ENCODE data around the gene ERO1A.
A peak's percentile ranks its signal among the peaks of the same experiment; 100 is the strongest.
"Not testable (repeated sequence)": the region's sequence is repeated elsewhere in the genome, so short reads cannot be mapped to it uniquely, and the experiment has no call there.

ERO1A gene, protein sequence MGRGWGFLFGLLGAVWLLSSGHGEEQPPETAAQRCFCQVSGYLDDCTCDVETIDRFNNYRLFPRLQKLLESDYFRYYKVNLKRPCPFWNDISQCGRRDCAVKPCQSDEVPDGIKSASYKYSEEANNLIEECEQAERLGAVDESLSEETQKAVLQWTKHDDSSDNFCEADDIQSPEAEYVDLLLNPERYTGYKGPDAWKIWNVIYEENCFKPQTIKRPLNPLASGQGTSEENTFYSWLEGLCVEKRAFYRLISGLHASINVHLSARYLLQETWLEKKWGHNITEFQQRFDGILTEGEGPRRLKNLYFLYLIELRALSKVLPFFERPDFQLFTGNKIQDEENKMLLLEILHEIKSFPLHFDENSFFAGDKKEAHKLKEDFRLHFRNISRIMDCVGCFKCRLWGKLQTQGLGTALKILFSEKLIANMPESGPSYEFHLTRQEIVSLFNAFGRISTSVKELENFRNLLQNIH

DNA sequence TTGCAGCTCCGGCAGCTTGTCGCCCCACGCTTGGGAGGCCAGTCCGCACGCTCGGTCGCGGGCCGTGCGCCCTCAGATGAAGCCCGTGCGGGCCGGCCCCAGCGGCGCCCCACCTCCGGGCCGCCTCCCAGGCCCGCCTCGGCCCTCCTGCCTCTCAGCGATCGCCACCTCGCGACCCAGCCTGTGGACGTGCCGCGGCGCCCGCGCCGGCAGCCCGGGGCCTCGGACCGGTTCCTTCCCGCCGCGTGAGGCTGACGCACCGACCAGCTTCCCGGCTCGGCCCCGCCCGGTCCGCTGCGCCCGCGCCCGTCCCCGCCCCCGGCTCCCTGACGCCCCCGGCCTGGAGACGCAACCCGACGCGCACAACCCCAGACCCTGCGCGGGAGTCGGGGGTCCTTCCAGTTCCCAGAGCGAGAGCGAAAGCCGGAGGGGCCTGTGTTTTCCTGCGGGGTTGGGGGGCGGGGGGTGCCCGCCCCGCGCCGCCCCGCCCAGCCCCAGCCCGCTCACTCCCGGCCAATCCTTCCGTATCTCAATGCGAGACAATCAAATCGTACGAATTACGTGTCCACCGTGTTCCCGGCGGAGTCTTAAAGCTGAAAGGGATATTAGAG lies at the start of gene ERO1A:
Gene ERO1A (minus strand): TSS at position 78 of the 611 bp plus-strand sequence. CDS start 77 bp downstream, at position 1.
- Histone ChIP-seq H3K36me3 (ENCODE audit: insufficient read depth, low read length) (no peaks in the 10 kb centered on the region), H3K9ac (ENCODE audit: low read depth, low read length) (peak within 1 kb of the TSS; percentile 68), H3K4me1 (ENCODE audit: insufficient read depth, low read length) (peaks cover 4% of the 10 kb centered on the region), H3K9me3 (ENCODE audit: control insufficient read depth, insufficient read depth, low read length) (no peaks in the 10 kb centered on the region)

DNA sequence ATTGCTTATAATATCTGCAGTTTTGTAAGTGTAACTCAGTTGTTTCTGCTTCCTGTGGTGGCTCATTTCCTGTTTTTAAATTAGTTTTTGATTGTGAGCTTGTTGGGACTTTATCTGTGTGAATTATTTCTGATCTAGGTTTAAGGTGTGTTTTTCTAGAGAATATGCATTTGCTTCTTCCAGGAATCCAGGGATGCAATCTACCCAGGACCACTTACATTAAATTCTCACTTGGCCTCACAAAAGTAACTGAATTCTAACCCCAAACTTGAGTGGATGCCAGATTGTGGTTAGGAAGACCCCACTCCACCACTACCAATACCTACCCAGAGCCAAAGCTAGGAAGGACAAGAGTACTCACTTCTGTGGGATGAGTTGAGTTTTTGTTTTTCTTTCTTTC lies 46.5 kb upstream of the ERO1A start:
- no peaks in the 10 kb centered on the region for H3K9me3 ChIP-seq (ENCODE audit: control insufficient read depth, insufficient read depth, low read length)
- H3K9ac ChIP-seq (ENCODE audit: low read depth, low read length): no peak overlapping the region
- no peaks in the 10 kb centered on the region for H3K36me3 ChIP-seq (ENCODE audit: insufficient read depth, low read length)
- H3K4me1 ChIP-seq (ENCODE audit: insufficient read depth, low read length): peaks cover 3% of the 10 kb centered on the region; the same call in 1 of the 2 replicates

DNA sequence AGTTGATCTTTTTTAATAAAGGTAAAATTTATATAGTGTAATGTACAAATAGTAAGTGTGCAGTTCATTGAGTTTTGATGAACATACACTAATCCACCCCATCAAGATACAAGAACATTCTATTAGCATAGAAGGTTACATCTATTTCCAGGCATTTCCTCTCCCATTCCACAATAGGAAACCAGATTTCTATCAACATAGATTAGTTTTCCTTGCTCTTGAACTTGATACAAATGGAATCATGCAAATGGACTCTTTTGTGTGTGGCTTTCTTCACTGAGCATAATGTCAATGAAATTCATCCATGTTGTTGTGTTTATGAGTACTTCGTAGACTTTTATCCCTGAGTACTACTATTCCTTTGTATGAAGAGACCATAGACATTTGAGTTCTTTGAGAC lies 45.4 kb upstream of the ERO1A start:
- no peaks in the 10 kb centered on the region for H3K36me3 ChIP-seq (ENCODE audit: insufficient read depth, low read length)
- H3K4me1 ChIP-seq (ENCODE audit: insufficient read depth, low read length): peaks cover 3% of the 10 kb centered on the region; the same call in 1 of the 2 replicates
- no peak overlapping the region for H3K9ac ChIP-seq (ENCODE audit: low read depth, low read length)
- H3K9me3 ChIP-seq (ENCODE audit: control insufficient read depth, insufficient read depth, low read length): no peaks in the 10 kb centered on the region

DNA sequence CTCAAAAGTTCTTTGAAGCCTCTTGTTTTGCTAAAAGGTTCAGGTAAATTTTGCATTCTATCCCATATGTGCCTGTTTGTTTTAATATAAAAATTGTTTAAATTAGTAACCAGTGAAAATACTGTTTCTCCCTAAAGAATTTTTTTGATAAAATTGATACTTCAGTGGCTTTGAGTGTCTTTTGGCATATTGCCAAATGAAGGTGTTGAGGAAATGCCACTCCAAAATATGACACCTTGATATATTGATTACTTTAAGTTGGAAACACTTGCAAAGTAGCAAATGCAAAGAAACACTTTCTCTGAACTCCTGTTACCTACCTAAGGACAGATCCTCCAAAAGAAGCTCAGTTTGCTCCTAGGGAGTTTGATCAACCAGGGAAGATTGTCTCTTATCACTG lies 43.1 kb upstream of the ERO1A start:
- H3K36me3 ChIP-seq (ENCODE audit: insufficient read depth, low read length): no peaks in the 10 kb centered on the region

DNA sequence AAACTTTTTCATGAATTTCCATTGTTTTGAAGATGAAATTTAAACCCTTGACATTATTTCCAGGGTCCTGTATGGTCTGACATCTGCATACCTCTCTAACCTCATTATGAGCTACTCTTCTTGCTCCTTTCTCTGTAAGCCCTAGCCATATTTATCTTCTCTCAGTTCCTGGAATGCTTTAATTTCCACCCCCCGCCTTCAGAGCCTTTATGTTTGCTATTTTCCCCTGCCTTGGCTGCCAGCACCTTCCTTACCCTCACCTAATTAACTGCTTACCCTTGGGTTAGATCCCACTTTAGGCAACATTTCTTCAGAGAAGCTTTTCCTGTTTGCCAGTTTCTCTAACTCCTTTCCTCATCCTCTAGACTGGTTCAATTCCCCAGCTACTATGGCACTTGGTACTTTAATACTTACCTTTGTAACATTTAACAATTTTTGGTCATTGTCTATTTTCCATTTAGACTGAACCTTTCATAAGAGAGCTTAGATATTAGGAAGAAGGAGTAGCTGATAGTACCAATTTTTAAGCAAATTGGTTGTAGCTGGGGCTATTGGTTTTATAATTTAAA lies 40.6 kb upstream of the ERO1A start:
- Histone ChIP-seq H3K9ac (ENCODE audit: low read depth, low read length) (no peak overlapping the region), H3K9me3 (ENCODE audit: control insufficient read depth, insufficient read depth, low read length) (no peaks in the 10 kb centered on the region), H3K36me3 (ENCODE audit: insufficient read depth, low read length) (no peaks in the 10 kb centered on the region), H3K4me1 (ENCODE audit: insufficient read depth, low read length) (peaks cover 7% of the 10 kb centered on the region; the same call in 1 of the 2 replicates)

More for the DNA sequence above, 43.1 kb upstream of the ERO1A start:
- peaks cover 4% of the 10 kb centered on the region; the same call in 1 of the 2 replicates for H3K4me1 ChIP-seq (ENCODE audit: insufficient read depth, low read length)
- no peaks in the 10 kb centered on the region for H3K9me3 ChIP-seq (ENCODE audit: control insufficient read depth, insufficient read depth, low read length)
- no peak overlapping the region for H3K9ac ChIP-seq (ENCODE audit: low read depth, low read length)

DNA sequence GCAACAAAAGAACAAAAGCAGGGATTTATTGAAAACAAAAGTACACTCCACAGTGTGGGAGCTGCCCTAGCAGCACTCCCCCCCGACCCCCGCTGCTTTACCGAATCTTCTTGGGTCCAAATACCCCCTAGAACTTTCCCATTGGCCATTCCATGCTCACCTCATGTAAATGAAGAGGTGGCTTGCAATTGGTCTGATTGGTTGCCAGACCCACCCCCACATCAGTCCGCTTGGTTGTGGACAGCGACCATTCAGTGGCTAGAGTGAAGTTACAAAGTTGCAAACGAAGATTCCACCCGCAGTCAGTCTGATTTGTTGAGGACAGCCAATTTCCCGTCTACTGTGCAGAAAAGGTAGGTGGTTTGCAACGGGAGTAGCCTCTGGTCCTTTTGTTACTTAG lies 38.5 kb upstream of the ERO1A start:
- Histone ChIP-seq H3K9ac (ENCODE audit: low read depth, low read length) (peak overlapping the region; percentile 23; the same call in 1 of the 2 replicates), H3K9me3 (ENCODE audit: control insufficient read depth, insufficient read depth, low read length) (no peaks in the 10 kb centered on the region), H3K36me3 (ENCODE audit: insufficient read depth, low read length) (no peaks in the 10 kb centered on the region), H3K4me1 (ENCODE audit: insufficient read depth, low read length) (0 out of 2 replicates have a peak, but pooled peaks cover 4% of the 10 kb centered on the region)

DNA sequence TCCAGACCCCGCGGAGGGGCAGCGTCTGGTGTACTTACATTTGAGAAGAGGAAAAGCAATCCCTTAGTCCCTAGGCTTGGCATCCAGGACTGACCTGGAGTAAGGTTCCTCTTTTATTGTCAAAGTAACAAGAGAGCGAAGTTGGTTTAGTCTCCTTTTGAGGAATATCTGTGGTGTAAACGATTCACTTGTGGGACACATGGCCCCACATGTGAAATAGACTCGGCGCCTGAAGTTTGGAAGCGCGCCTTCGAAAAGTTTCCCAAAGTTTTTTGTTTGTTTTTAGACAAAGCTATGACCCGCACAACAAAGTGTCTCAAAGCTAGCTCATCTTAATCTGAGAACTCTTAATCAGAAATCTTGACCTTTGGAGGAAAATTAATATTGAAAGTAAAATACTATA lies 35.4 kb upstream of the ERO1A start:
- H3K9ac ChIP-seq (ENCODE audit: low read depth, low read length): peak overlapping the region; percentile 79
- no peaks in the 10 kb centered on the region for H3K36me3 ChIP-seq (ENCODE audit: insufficient read depth, low read length)
- 0 out of 2 replicates have a peak, but pooled peaks cover 4% of the 10 kb centered on the region for H3K4me1 ChIP-seq (ENCODE audit: insufficient read depth, low read length)
- H3K9me3 ChIP-seq (ENCODE audit: control insufficient read depth, insufficient read depth, low read length): no peaks in the 10 kb centered on the region

DNA sequence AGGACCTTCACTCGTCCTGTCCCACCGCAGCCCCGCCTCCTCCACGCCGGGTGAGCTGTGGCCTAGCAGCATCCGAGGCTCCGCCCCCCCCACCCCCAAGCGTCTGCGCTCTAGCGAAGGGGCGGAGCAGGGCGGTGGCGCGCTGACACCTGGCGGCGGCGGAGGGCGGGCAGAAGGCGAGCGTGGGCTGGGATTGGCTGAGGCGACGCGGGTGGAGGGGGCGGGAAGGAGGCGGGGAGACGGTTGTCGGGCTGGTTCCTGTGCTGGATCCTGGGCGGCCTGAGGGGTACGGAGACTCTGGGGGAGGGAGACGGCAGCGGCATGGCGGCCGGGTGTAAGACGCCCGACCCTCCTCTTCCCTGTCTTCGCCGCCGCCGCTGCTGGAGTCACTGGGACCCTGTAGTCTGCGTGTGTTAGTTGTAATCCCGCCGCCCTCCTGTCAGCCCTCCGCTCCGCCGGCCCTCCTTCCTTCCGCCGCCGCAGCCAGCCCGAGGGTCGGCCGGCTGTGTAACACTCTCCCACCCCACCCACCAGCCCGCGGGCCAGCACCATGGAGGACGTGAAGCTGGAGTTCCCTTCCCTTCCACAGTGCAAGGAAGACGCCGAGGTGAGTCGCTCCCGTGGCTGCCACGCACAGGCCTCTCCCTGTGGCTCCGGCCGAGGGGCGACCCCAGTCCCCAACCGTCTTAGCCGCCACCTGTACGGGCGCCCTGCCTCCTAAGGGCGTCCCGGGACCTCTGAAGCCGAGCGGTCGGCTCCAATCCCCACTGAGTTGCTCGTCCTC lies 34.8 kb upstream of the ERO1A start, which contains the start of gene STYX:
Gene STYX (plus strand): TSS at position 242 of the 784 bp plus-strand sequence. CDS start 309 bp downstream, at position 551.
- H3K9me3 ChIP-seq (ENCODE audit: control insufficient read depth, insufficient read depth, low read length): no peaks in the 10 kb centered on the region
- H3K9ac ChIP-seq (ENCODE audit: low read depth, low read length): peak within 1 kb of the TSS; percentile 79
- no peaks in the 10 kb centered on the region for H3K36me3 ChIP-seq (ENCODE audit: insufficient read depth, low read length)
- 0 out of 2 replicates have a peak, but pooled peaks cover 4% of the 10 kb centered on the region for H3K4me1 ChIP-seq (ENCODE audit: insufficient read depth, low read length)

DNA sequence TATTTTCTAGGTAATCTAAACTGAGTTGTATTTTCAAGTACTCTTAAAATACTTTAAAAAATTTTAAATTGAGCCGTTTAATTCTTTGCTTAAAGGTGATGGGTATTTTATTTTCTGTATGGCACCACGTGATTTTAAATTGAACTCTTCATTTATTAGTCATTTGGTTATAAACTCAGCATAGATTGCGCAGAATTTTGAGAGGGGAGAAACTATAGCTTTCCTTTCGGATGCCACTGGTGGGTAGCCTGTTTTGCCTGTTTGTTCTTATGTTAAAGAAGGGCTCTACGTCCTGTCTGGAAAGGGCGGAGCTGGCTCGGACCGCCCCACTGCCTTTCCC lies 34.2 kb upstream of the ERO1A start:
- Histone ChIP-seq H3K36me3 (ENCODE audit: insufficient read depth, low read length) (no peaks in the 10 kb centered on the region), H3K4me1 (ENCODE audit: insufficient read depth, low read length) (0 out of 2 replicates have a peak, but pooled peaks cover 4% of the 10 kb centered on the region), H3K9ac (ENCODE audit: low read depth, low read length) (peak overlapping the region; percentile 35; the same call in 1 of the 2 replicates), H3K9me3 (ENCODE audit: control insufficient read depth, insufficient read depth, low read length) (no peaks in the 10 kb centered on the region)

DNA sequence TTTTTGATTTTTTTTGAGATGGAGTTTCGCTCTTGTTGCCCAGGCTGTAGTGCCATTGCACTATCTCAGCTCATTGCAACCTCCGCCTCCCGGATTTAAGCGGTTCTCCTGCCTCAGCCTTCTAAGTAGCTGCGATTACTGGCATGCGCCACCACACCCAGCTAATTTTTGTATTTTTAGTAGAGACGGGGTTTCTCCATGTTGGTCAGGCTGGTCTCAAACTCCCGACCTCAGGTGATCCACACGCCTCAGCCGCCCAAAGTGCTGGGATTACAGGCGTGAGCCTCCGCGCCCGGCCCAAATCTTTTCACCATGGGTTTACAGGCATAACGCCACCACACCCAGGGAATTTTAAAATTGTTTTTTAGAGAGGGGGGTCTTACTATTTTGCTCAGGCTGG lies 33.7 kb upstream of the ERO1A start:
- not testable (repeated sequence) for H3K9me3 ChIP-seq (ENCODE audit: control insufficient read depth, insufficient read depth, low read length); H3K9ac ChIP-seq (ENCODE audit: low read depth, low read length); H3K36me3 ChIP-seq (ENCODE audit: insufficient read depth, low read length); H3K4me1 ChIP-seq (ENCODE audit: insufficient read depth, low read length)

DNA sequence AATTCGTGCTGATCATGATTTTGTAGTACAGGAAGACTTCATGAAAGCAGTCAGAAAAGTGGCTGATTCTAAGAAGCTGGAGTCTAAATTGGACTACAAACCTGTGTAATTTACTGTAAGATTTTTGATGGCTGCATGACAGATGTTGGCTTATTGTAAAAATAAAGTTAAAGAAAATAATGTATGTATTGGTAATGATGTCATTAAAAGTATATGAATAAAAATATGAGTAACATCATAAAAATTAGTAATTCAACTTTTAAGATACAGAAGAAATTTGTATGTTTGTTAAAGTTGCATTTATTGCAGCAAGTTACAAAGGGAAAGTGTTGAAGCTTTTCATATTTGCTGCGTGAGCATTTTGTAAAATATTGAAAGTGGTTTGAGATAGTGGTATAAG lies 32.2 kb upstream of the ERO1A start:
- not testable (repeated sequence) for H3K9me3 ChIP-seq (ENCODE audit: control insufficient read depth, insufficient read depth, low read length); H3K4me1 ChIP-seq (ENCODE audit: insufficient read depth, low read length); H3K9ac ChIP-seq (ENCODE audit: low read depth, low read length)
- H3K36me3 ChIP-seq (ENCODE audit: insufficient read depth, low read length): peaks cover 15% of the 10 kb centered on the region

DNA sequence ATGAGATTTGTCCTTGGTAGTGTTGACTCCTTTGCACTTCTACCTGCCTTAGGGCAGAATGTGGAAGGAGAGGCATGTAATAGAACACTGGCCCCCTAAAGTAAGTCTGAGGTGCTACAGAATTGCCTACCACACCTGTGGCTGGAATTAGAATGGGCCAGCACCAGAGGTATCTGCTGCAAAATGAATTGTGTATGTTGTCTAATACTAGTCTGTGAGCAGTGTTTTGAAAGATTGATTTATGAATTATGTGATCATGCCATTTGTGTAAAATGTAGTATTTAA lies 28.9 kb upstream of the ERO1A start:
- H3K9ac ChIP-seq (ENCODE audit: low read depth, low read length): no peak overlapping the region
- H3K36me3 ChIP-seq (ENCODE audit: insufficient read depth, low read length): peaks cover 18% of the 10 kb centered on the region
- no peaks in the 10 kb centered on the region for H3K4me1 ChIP-seq (ENCODE audit: insufficient read depth, low read length)
- H3K9me3 ChIP-seq (ENCODE audit: control insufficient read depth, insufficient read depth, low read length): no peaks in the 10 kb centered on the region

DNA sequence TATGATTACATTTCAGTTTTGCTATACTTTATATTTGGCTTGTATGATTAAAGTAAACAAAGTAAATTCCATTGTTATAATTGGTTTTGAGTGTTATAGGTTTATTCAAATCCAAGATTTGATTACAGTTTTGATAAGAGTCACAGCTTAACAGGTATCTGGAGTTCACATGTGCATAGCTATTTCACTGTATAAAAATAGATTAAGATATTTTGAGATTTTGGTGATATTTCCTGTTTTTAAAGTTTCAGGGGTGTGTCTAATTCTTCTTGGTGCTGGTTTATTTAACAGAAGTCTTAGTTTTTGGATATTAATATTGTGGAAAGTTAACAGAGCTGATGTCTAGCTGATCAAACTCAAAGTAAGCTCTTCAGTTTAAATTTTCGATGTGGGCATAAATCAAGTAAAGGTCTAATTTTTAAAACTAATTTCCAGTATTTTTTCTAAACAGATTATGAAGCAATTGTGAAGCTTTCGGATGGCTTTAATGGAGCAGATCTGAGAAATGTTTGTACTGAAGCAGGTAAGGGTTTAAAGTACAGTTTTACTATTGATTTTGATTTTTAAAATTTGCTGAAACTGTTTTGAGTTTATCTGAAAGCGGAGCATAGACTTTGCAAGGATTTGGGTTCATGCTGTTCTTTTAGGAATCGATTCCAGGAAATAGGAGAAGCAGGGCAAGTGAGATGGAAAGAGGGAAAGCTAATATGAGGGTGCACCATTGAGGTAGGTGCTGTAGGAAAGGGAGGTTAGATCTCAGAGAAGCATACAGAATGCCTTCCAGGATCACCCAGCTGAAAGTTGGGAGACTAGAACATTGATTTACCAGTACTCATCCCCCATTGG lies 28.4 kb upstream of the ERO1A start:
- H3K9ac ChIP-seq (ENCODE audit: low read depth, low read length): no peak overlapping the region

More for the DNA sequence above, 28.4 kb upstream of the ERO1A start:
- no peaks in the 10 kb centered on the region for H3K4me1 ChIP-seq (ENCODE audit: insufficient read depth, low read length)
- no peaks in the 10 kb centered on the region for H3K9me3 ChIP-seq (ENCODE audit: control insufficient read depth, insufficient read depth, low read length)
- H3K36me3 ChIP-seq (ENCODE audit: insufficient read depth, low read length): peaks cover 23% of the 10 kb centered on the region
